Upper lobe of left lung (tissue), 4 donors: ENCODE results near the gene GYPA.

ENCODE experiments used
- CTCF ChIP-seq, 6 experiments: fragments of 450-650 bp in 4 of 6; fragments of 200-600 bp in 2 of 6; sonication (generic) in 2 of 6; IDR thresholded peaks; one replicate each; pipeline ENCODE4 v1.5.1; 2016 to 2019; ENCODE audit warnings: antibody characterized with exemption in 6 of 6
- POLR2A ChIP-seq, 4 donors: fragments of 450-650 bp; IDR thresholded peaks; one replicate each; pipeline ENCODE4 v1.5.1; 2016 to 2017; ENCODE audit warnings: antibody characterized with exemption in 4 of 4, mild to moderate bottlenecking in 2 of 4

DNA sequence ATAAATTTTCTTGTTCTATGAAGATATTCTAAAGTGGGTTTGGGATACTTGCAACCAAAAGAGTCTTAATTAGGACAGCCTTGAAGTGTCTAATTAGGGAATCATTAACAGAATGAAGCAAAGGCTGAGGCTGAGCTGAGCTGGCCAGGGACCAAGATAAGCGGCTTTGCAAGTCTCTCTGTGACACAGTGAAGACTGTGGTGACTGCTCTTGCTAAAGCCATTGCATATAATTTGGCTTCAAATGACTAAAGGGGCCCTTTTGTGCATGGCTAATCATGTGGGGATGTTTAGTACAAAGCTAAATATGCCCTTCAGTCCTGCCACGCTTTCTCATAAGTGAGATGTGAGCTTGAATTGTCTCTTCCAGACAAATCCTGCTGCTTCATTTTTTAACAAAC is 31.2 kb upstream of the GYPA start:
- TF ChIP-seq CTCF (IDR thresholded peaks at IDR 0.05) (no peak), POLR2A (IDR thresholded peaks at IDR 0.05) (no peak)
